PFSK-1 (cell line): Measurements from ENCODE around the gene ZNF235.

Experiments used
- FOXP2 ChIP-seq: optimal IDR thresholded peaks from 2 replicates; pipeline ENCODE3; 2011; ENCODE audit warnings: borderline replicate concordance, control low read depth, inconsistent platforms; ENCODE audit not compliant: insufficient read depth; ENCODE audit errors: extremely low read length, extremely low read depth
- POLR2AphosphoS5 ChIP-seq: IDR thresholded peaks from 2 replicates; pipeline ENCODE4 v1.6.1; 2012; ENCODE audit warnings: low read depth, mild to moderate bottlenecking, control low read depth, low read length, moderate library complexity
- SIN3A ChIP-seq: IDR thresholded peaks from 2 replicates; pipeline ENCODE4 v1.6.1; 2012; ENCODE audit warnings: mild to moderate bottlenecking, low read length, moderate library complexity, borderline replicate concordance; ENCODE audit not compliant: insufficient read depth
- TAF1 ChIP-seq: IDR thresholded peaks from 2 replicates; pipeline ENCODE4 v1.6.1; 2012; ENCODE audit warnings: low read length, control low read depth, borderline replicate concordance; ENCODE audit not compliant: insufficient read depth
- TF ChIP-seq, protein P1 (sequence below), 2 experiments: IDR thresholded peaks; 2 replicates each; pipeline versions ENCODE4 v1.6.1 to v1.8.0; 2011 to 2012; ENCODE audit warnings: low read depth in 2 of 2, low read length in 2 of 2, control low read depth in 1 of 2, inconsistent platforms in 1 of 2, mild to moderate bottlenecking in 1 of 2, moderate library complexity in 1 of 2; ENCODE audit not compliant: insufficient read depth in 1 of 2

GRCh38 chr19:44282846-44283245 is 22.0 kb downstream of the ZNF235 start:
- TF ChIP-seq SIN3A, result no peak
- TF ChIP-seq, protein P1, sequence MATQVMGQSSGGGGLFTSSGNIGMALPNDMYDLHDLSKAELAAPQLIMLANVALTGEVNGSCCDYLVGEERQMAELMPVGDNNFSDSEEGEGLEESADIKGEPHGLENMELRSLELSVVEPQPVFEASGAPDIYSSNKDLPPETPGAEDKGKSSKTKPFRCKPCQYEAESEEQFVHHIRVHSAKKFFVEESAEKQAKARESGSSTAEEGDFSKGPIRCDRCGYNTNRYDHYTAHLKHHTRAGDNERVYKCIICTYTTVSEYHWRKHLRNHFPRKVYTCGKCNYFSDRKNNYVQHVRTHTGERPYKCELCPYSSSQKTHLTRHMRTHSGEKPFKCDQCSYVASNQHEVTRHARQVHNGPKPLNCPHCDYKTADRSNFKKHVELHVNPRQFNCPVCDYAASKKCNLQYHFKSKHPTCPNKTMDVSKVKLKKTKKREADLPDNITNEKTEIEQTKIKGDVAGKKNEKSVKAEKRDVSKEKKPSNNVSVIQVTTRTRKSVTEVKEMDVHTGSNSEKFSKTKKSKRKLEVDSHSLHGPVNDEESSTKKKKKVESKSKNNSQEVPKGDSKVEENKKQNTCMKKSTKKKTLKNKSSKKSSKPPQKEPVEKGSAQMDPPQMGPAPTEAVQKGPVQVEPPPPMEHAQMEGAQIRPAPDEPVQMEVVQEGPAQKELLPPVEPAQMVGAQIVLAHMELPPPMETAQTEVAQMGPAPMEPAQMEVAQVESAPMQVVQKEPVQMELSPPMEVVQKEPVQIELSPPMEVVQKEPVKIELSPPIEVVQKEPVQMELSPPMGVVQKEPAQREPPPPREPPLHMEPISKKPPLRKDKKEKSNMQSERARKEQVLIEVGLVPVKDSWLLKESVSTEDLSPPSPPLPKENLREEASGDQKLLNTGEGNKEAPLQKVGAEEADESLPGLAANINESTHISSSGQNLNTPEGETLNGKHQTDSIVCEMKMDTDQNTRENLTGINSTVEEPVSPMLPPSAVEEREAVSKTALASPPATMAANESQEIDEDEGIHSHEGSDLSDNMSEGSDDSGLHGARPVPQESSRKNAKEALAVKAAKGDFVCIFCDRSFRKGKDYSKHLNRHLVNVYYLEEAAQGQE (IDR thresholded peaks at IDR 0.05; ENCODE audit: insufficient read depth in 1 of 2, low read depth in 2 of 2, low read length in 2 of 2), result no peak
- TF ChIP-seq POLR2AphosphoS5, result no peak
- TF ChIP-seq TAF1, result no peak
- TF ChIP-seq FOXP2, result no peak
